Right hindlimb (tissue), 1 donor: ENCODE measurements around the gene PYY.
"Not testable (repeated sequence)": the region's sequence is repeated elsewhere in the genome, so short reads cannot be mapped to it uniquely, and the experiment has no call there.

Source experiments
- DNase-seq: peaks from one replicate; pipeline ENCODE4 v3.0.0-alpha.2; 2018

PYY gene

DNA sequence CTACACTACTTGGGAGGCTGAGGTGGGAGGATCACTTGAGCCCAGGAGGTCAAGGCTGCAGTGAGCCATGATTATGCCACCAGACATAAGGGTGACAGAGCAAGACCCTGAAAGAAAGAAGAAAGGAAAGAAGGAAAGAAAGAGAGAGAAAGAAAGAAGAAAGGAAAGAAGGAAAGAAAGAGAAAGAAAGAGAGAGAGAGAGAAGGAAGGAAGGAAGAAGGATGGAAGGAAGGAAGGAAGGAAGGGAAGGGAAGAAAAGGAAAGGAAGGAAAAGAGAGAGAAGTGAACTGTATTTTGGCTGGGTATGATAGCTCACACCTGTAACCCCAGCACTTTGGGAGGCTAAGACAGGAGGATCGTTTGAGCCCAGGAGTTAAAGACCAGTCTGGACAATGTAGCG, 24.3 kb upstream of the PYY start:
- no peak for DNase-seq

DNA sequence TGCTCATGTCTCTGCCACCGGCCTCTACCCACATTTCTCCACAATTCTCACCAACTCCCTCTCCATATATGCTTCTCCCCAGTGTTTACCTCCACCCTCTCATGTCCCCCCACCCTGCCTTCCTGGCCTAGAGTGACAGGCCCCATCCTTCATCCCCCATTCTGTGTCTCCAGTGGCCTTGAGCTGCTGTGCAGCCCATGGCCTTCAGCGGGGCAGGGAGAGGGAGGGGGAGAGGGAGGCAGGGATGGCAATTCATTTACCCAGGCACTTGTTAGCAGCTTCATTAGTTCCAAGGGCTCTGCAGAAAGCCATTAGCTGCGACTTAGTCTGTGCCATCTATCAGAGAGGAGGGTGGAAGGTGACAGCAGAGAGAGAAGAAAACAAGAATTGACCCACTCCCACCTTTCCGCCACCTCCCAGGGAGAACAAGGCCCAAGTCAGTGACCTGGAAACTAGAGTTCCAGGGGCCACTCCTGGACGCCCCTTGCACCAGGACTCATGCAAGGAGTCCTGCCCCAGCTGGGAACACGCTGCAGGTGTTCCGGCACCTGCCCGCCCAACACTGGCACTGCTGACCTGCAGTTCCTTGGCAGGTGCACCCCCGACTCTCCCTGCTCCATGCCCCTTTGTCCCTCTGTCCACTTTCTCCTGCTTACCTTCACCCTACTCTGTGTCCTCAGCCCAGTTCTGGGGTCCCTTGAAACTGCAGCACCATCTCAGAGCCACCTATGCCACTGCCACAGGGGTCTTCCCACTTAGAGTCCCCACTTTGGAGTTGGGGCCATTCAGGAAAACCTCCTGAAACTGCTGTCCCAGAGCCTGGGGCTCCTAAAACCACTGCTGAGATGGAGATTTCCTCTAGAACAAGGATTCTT, 23.5 kb upstream of the PYY start:
- DNase-seq: no peak

- DNase-seq: no peak
Observed at GRCh38 chr17:43975898-43976297, 22.2 kb upstream of the PYY start.

DNA sequence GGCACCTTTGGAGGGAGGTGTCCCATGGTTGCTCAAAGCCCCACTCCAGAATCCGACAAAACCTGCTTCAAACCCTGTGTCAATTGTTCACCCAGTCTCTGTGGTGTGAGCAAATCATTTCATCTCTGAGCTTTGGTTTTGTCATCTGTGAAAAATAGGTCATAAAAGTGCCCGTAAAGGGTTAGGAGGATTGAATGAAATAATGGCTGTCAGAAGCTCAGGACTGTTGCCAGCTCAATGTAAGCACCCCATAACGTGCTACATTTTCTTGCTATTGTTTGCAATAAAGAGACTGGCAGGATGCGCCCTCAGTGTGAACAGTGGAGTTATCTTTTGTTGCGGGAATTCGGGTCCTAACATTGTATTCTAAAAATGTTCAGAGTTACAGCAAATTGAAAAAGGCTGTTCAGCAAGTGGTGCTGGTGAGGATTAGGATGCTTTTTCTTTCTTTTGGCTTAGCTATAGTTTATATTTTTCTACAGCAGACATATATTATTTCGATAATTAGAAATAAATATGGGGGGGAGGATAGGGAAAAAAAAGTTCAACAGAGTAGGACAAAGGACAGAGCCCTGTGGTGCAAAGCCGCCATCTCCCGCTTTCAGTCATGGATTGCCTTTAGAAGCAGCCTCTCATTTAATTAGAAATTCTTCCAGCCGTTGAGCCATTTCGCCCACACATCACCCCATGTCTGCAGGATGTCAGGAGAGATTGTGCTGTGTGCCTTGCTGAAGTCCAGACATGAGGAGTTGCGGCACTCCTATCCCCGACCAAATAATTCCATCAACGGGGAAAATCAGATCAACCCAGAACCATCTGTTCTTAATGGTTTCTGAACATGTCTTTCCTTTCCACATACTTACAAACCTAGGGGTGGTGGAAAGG, 20.9 kb upstream of the PYY start:
- DNase-seq: no peak

- DNase-seq: not testable (repeated sequence)
Observed at GRCh38 chr17:43972444-43973212, 18.9 kb upstream of the PYY start.

DNA sequence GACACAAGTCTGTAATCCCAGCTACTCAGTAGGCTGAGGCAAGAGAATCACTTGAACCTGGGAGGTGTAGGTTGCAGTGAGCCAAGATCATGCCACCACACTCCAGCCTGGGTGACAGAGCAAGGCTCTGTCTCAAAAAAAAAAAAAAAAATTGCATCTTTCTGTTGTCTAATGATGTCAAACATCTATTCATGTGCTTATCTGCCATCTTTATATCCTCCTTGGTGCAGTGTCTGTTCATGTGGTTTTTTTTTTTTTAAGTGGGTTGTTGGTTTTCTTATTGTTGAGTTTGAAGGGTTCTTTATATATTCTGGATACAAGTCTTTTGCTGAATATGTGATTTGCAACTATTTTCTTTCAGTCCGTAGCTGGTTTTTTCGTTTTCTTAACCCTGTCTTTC, 17.7 kb upstream of the PYY start:
- not testable (repeated sequence) for DNase-seq

- no peak for DNase-seq
Observed at GRCh38 chr17:43970366-43970765, 16.6 kb upstream of the PYY start.

DNA sequence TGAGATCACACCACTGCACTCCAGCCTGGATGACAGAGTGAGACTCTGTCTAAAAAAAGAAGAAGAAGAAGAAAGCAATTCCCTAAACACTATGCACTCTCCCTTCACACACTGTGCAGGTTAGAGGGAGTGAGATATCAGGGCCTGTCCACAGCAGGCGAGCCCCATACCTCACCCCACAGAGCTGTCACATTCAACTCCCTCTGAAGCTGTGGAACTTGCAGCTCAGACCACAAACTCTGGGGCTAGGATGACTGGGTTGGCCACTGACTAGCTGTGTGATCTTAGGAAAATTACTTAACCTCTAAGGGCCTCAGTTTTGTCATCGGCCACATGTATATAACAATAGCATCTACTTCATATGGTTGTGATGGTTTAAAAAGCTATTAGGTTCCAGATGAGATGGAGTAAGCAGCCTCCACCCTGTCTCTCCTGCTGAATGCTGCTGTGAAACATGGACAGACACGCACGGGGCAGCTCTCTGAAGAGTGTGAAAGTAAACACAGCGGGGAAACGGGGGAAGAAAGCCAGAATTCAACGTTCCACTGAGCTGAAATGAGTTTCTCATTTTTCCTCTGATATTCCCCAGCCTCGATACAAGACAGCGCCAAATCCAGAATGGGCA, 13.6 kb upstream of the PYY start:
- no peak for DNase-seq

DNA sequence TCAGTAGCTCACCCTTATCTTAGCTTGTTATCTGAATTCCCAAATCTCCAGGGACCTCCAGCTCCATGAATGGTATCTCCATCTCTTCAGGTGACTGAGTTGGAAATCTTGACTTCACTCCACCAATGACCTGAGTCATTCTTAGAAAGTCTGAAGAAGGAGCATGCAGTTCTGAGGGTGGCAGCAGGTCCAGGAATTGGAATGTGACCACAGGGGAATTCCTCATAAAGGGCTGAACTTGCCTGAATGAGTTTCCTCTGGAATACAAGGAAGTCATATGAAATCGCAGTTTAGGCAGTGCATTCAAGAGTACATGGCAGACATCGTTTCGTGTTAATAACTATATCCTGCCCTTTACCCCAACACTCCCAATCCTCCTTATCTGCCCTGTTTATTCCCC, 12.5 kb upstream of the PYY start:
- DNase-seq: no peak

GRCh38 chr17:43962479-43962878, 8.7 kb upstream of the PYY start:
- DNase-seq: no peak

DNA sequence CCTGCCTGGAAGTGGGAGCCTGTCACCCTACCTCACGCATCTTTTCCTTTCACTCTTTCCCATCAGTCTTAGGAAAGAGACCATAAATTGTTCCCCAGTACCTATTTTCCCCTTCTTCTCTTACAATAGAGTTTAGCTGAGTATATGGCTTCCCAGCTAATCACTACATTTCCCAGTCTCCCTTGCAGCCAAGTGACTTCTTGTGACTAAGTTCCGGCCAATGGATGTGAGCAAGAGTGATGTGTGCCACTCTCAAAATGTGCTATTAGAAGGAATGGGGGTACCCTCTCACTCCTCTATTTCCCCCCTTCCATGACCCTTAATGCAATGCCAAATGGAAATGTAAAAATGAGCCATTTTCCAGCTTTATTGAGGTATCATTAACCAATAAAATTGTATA, 8.2 kb upstream of the PYY start:
- DNase-seq: no peak

DNA sequence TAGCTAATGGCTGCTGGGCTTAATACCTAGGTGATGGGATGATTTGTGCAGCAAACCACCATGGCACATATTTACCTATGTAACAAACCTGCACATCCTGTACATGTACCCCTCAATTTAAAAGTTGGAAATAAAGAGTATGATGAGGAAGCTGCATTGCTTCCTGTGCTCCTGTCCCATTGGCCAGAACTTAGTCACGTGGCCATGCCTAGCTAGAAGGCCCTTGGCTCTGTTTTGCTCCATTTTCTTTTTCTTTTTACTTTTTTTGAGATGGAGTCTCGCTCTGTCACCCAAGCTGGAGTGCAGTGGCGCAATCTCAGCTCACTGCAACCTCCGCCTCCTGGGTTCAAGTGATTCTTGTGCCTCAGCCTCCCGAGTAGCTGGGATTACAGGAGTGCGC, 7.6 kb upstream of the PYY start:
- not testable (repeated sequence) for DNase-seq

GRCh38 chr17:43958748-43959352, 5.1 kb upstream of the PYY start:
- no peak for DNase-seq

DNA sequence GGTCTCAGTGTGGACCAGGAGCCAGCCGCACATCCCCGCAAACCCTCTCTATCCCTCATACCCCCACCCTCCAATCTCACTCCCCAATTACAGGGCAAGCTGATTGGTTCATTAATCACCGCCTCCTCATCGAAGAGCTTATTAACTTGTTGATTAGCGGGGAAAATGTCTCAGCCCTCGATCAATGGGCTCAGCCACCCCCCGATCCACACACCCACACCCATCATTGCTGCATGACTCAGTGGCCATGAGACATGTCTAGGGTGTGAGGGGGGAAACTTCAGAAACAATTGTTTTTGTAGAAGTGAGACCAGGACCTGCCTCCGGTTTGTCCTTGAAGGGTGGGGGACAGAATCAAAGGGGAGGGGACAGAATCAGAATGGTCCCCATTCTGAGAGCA, 2.5 kb upstream of the PYY start:
- no peak for DNase-seq

DNA sequence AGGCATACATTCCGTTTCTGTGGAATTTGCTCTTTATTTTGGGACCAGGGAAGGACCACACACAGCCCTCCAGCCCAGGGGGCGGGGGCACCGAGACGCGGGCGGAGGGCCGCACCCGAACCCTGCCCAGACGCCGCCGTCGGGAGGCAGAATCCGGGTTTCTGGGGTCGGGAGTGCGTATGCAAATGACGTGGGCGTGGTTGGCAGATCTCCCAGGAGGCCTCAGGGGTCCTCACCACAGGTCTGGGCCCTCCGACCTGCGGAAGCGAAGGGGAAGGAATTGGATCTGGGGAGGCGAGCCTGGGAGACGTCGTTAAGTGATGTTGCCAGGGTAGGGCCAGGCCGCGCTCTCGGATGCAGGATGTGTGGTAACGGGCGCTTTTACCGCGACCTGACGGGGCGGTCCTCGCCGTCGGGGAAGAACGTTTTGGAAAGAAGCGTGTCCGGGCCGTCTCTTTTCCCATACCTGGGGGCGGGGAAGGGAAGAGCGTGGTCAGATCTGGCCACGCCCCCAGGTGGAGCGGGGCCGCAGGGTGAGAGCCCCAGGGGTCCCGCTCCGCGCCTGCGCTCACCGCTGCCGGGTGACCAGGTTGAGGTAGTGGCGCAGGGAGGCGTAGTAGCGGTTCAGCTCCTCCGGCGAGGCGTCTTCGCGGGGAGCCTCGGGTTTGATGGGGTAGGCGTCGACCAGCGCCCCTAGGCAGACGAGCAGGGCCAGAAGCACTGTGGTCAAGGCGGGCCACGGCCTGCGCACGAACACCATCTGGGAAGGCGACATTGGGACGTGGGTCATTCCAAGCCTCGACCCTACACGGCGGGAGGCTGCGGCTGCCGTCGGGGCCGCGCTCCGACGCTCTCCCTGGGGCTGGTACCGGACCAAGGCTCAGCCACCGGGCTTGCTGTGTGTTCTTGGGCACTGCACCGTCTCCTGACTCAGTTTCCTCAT, 745 bp downstream of the PYY start:
- DNase-seq: no peak

DNA sequence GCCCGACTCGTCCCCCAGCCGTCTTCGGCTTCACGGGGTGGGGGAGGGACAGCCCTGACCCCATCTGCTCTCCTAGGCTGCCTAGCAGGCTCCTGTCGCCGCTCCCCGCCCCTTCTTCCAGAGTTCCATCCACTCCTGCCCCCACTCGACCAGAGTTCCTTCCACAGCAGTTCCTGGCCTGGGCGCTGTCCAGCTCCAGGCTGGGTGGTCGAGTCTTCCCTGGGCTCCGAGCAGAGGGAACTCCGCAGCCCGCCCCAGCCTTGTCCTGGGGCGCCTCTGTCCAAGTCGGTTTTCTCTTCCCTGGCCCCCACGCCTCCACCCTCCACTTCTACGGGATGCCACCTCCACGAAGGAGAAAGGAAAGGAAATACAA, 1.4 kb downstream of the PYY start:
- DNase-seq: no peak

GRCh38 chr17:43951750-43952149, 2.0 kb downstream of the PYY start:
- DNase-seq: no peak

DNA sequence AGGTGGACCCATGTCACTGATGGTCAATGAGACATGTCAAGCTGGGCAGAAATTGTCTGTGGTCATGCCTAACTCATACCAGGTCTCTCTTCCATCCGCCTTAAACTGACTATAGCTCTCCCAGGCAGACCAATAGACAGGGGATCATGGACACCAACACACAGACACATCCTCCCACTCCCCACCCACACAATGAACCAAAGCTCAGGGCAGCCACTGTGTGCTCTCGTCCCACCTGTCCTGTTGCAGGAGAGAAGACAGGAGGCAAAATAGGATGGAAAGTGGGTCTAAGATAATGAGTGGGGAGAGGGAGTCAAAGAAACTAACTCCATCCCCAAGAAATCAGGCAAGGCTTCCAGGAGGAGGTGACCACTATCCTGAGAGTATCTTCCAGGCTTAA, 3.2 kb downstream of the PYY start:
- DNase-seq: no peak

DNA sequence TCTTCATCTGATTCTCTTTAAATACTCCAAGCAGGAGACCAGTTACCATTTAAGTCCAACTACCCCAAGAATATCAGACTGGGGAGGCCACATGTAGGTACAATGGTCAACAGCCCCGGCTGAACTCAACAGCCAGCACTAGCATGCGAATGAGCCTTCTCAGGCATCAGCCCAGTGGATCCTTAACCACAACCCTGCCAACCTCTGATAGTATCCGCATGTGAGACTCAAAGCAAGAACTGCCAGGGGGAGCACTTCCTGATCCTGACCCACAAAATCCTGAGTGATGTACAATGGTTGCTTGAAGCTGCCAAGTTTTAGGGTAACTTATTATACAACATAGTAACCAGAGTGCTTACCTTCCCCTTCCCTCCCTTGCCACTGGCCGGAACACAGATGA, 4.0 kb downstream of the PYY start:
- no peak for DNase-seq

- no peak for DNase-seq
Observed at GRCh38 chr17:43946781-43947180, 7.0 kb downstream of the PYY start.
